SK-N-SH (cell line): Measurements from ENCODE around the gene MEP1A. TPM values are rescaled to one million over a fixed set of nuclear protein-coding genes. Genes with fewer than 3 reads are reported as not detected.

Experiments used
- CTCF ChIA-PET: fragments of 300-600, 350-600 bp; formaldehyde crosslinking; extraction: SDS; loops from one replicate; lab custom pipeline; 2021; lab: Yijun Ruan, JAX
- POLR2A ChIA-PET: fragments of 350-600 bp; sonication (Branson Sonifier 250); formaldehyde crosslinking; extraction: SDS; loops from one replicate; lab custom pipeline; 2020; ENCODE audit warnings: antibody characterized with exemption, inconsistent platforms; lab: Yijun Ruan, JAX
- DNase-seq: peaks from one replicate; pipeline ENCODE4 v3.0.0; 2012
- H2AFZ ChIP-seq: fragments of 200-600 bp; sonication (generic); 2 replicates; pipeline ENCODE4 v1.8.1; 2016; ENCODE audit warnings: antibody characterized with exemption, mild to moderate bottlenecking, low read depth
- H3F3A ChIP-seq: fragments of 200-600 bp; sonication (generic); replicated peaks from 2 replicates; pipeline ENCODE3; 2016; ENCODE audit warnings: antibody characterized with exemption, mild to moderate bottlenecking; ENCODE audit not compliant: insufficient read depth
- H3K27ac ChIP-seq, 2 experiments: fragments of 200-500 bp in 1 of 2; fragments of 200-600 bp in 1 of 2; sonication (Bioruptor generic) in 1 of 2; sonication (generic), shearing (Covaris generic) in 1 of 2; 2 replicates each; pipeline versions ENCODE4 v1.5.1 to v1.6.1; 2014 to 2016; ENCODE audit warnings: low read depth in 2 of 2, inconsistent platforms in 1 of 2, low read length in 1 of 2, mild to moderate bottlenecking in 1 of 2, mixed read lengths in 1 of 2
- H3K27me3 ChIP-seq: fragments of 200-600 bp; sonication (generic), shearing (Covaris generic); 2 replicates; pipeline ENCODE4 v1.6.1; 2016; ENCODE audit warnings: mixed run types; ENCODE audit not compliant: insufficient read depth
- H3K36me3 ChIP-seq, 2 experiments: fragments of 200-500 bp in 1 of 2; fragments of 200-600 bp in 1 of 2; sonication (Bioruptor generic) in 1 of 2; sonication (generic) in 1 of 2; replicated peaks in 1 of 2; 2 replicates each; pipeline versions ENCODE3 to v1.5.1; 2014 to 2016; ENCODE audit warnings: low read length in 1 of 2, mild to moderate bottlenecking in 1 of 2; ENCODE audit not compliant: insufficient read depth in 2 of 2, control insufficient read depth in 1 of 2
- H3K4me1 ChIP-seq, 2 experiments: fragments of 200-500 bp in 1 of 2; fragments of 200-600 bp in 1 of 2; sonication (Bioruptor generic) in 1 of 2; sonication (generic), shearing (Covaris generic) in 1 of 2; 2 replicates each; pipeline versions ENCODE4 v1.5.1 to v1.6.1; 2014 to 2016; ENCODE audit warnings: low read depth in 1 of 2, low read length in 1 of 2, mixed run types in 1 of 2; ENCODE audit not compliant: insufficient read depth in 2 of 2, control insufficient read depth in 1 of 2
- H3K4me2 ChIP-seq: fragments of 200-600 bp; sonication (generic), shearing (Covaris generic); 2 replicates; pipeline ENCODE4 v1.6.1; 2017; ENCODE audit warnings: mixed run types
- H3K4me3 ChIP-seq, 2 experiments: fragments of 200-500 bp in 1 of 2; fragments of 200-600 bp in 1 of 2; sonication (Bioruptor generic) in 1 of 2; sonication (generic), shearing (Covaris generic) in 1 of 2; 2 replicates each; pipeline versions ENCODE4 v1.5.1 to v1.8.1; 2014 to 2016; ENCODE audit warnings: low read depth in 2 of 2, inconsistent platforms in 1 of 2, low read length in 1 of 2, mild to moderate bottlenecking in 1 of 2, mixed read lengths in 1 of 2, moderate library complexity in 1 of 2
- H3K79me2 ChIP-seq: fragments of 200-600 bp; sonication (generic); 2 replicates; pipeline ENCODE4 v1.8.1; 2017; ENCODE audit warnings: mild to moderate bottlenecking; ENCODE audit not compliant: insufficient read depth
- H3K9ac ChIP-seq: fragments of 200-600 bp; sonication (generic); 2 replicates; pipeline ENCODE4 v1.6.1; 2017; ENCODE audit warnings: mixed run types
- H3K9me2 ChIP-seq: fragments of 200-600 bp; sonication (generic); 2 replicates; pipeline ENCODE4 v1.6.1; 2017; ENCODE audit warnings: mixed run types
- H3K9me3 ChIP-seq: fragments of 200-600 bp; sonication (generic); 2 replicates; pipeline ENCODE4 v1.6.1; 2017; ENCODE audit warnings: mixed run types, mild to moderate bottlenecking, moderate library complexity
- H4K20me1 ChIP-seq: fragments of 200-600 bp; sonication (generic); 2 replicates; pipeline ENCODE4 v1.6.1; 2017; ENCODE audit warnings: mild to moderate bottlenecking, mixed run types; ENCODE audit not compliant: insufficient read depth
- ELF1 ChIP-seq: IDR thresholded peaks from 2 replicates; pipeline ENCODE4 v1.4.0; 2012
- FOSL2 ChIP-seq: IDR thresholded peaks from 2 replicates; pipeline ENCODE4 v1.4.0; 2012; ENCODE audit warnings: low read depth, mild to moderate bottlenecking, moderate library complexity, borderline replicate concordance
- FOXM1 ChIP-seq: IDR thresholded peaks from 2 replicates; pipeline ENCODE4 v1.4.0; 2012; ENCODE audit warnings: low read depth, mild to moderate bottlenecking
- MEF2A ChIP-seq: IDR thresholded peaks from 2 replicates; pipeline ENCODE4 v1.4.0; 2012; ENCODE audit warnings: low read depth, borderline replicate concordance
- MXI1 ChIP-seq: IDR thresholded peaks from 2 replicates; pipeline ENCODE4 v1.6.1; 2012; ENCODE audit warnings: mild to moderate bottlenecking, low read depth, low read length, improper control_type of control experiment
- NFIC ChIP-seq: IDR thresholded peaks from 2 replicates; pipeline ENCODE4 v1.4.0; 2012; ENCODE audit warnings: borderline replicate concordance
- POLR2AphosphoS5 ChIP-seq: IDR thresholded peaks from 2 replicates; pipeline ENCODE4 v1.6.1; 2012; ENCODE audit warnings: low read depth, low read length
- RAD21 ChIP-seq: IDR thresholded peaks from 2 replicates; pipeline ENCODE4 v1.6.1; 2012; ENCODE audit warnings: mild to moderate bottlenecking, low read length
- REST ChIP-seq: IDR thresholded peaks from 2 replicates; pipeline ENCODE4 v1.6.1; 2012; ENCODE audit warnings: mild to moderate bottlenecking, low read depth, low read length, moderate library complexity
- RFX5 ChIP-seq: IDR thresholded peaks from 2 replicates; pipeline ENCODE4 v1.6.1; 2012; ENCODE audit warnings: mild to moderate bottlenecking, improper control_type of control experiment, low read length
- RXRA ChIP-seq: IDR thresholded peaks from 2 replicates; pipeline ENCODE4 v1.4.0; 2012; ENCODE audit warnings: low read depth, mild to moderate bottlenecking, borderline replicate concordance
- SIN3A ChIP-seq: IDR thresholded peaks from 2 replicates; pipeline ENCODE4 v1.6.1; 2012; ENCODE audit warnings: low read depth, mild to moderate bottlenecking, low read length, moderate library complexity, borderline replicate concordance
- SMC3 ChIP-seq: IDR thresholded peaks from 2 replicates; pipeline ENCODE4 v1.6.1; 2012; ENCODE audit warnings: low read depth, low read length, improper control_type of control experiment
- TAF1 ChIP-seq: IDR thresholded peaks from 2 replicates; pipeline ENCODE4 v1.6.1; 2012; ENCODE audit warnings: low read depth, mild to moderate bottlenecking, low read length, moderate library complexity, borderline replicate concordance
- TEAD4 ChIP-seq: IDR thresholded peaks from 2 replicates; pipeline ENCODE4 v1.4.0; 2012; ENCODE audit warnings: mild to moderate bottlenecking, borderline replicate concordance; ENCODE audit not compliant: insufficient read depth
- WGBS: methylation state at CpG from one replicate; pipeline ENCODE4 v1.1.6; 2017; ENCODE audit warnings: low lambda C conversion rate; 5-methylcytosine and 5-hydroxymethylcytosine counted together
- polyA plus RNA-seq, 3 experiments: library from polyadenylated mRNA; depleted of rRNA; stranded (reverse); fragments of >200 nt; gene quantifications; 2 replicates each; pipeline ENCODE4 v1.2.3, GENCODE V29; 2012
- TF ChIP-seq, protein P1 (sequence below): fragments of 200-600 bp; sonication (generic); IDR thresholded peaks from 2 replicates; pipeline ENCODE4 v1.6.1; 2017; ENCODE audit warnings: antibody characterized with exemption, mild to moderate bottlenecking, moderate library complexity

Gene MEP1A
- polyA plus RNA-seq, 1 of the 3 experiments (the other 2 are of a cell fraction): not detected

DNA sequence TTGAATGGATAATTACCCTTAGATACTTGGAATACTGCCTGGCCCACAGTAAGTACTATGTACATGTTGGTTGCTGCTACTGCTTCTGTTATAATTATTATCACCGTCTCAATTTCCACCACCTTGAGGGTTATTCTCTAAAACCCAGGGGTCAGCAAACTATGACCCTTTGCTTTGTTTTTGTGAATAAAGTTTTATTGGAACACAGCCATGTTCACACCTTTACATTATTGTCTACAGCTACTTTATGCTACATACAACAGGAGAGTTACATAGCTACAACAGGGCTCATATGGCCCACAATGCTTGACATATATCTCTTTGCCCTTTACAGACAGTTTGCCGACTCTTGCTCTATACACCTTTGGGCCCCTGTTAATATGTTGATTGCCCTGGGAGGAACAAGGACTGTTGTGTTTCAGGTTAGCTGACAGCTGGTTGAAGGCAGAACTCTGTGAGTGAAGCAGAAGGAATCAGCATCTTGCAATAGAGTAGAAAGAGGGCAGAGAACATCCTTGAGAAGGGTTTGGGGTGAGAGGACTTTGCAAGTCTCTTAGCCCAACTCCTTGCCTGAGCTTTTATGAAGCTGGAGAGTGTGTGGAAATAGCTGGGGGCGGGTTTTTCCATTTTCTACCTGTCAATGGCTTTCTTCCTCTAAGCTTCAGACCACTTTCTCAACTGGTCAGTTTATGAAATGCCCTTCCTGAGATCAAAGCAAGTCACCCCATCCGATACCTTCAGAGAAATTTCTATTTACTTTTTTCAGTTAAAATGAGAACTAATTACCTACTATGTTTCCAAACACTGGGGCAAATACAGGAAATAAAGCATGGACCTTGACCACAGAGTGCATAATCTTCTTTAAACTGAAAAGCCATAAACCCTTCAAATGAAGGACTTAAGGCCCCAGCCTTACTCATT lies 3.5 kb upstream of the MEP1A start:
- ChIA-PET CTCF (no interaction called here), POLR2A (no interaction called here)
- H3K36me3 ChIP-seq: no peaks in the 10 kb centered on the region
- no peaks in the 10 kb centered on the region for H3K9me2 ChIP-seq
- no peak overlapping the region for H2AFZ ChIP-seq
- DNase-seq: no peak
- H3F3A ChIP-seq: no peaks in the 10 kb centered on the region
- no peaks in the 10 kb centered on the region for H3K27me3 ChIP-seq
- no peaks in the 10 kb centered on the region for H3K79me2 ChIP-seq
- H3K4me2 ChIP-seq: no peak overlapping the region
- H3K9ac ChIP-seq: no peak overlapping the region
- no peak overlapping the region for H3K27ac ChIP-seq
- whole genome bisulfite sequencing: 6% methylated on average over 4 of the region's 4 CpGs
- no peaks in the 10 kb centered on the region for H4K20me1 ChIP-seq
- H3K9me3 ChIP-seq: no peaks in the 10 kb centered on the region
- H3K4me3 ChIP-seq: no peak overlapping the region
- TF ChIP-seq RXRA: no peak
- H3K4me1 ChIP-seq: no peaks in the 10 kb centered on the region

DNA sequence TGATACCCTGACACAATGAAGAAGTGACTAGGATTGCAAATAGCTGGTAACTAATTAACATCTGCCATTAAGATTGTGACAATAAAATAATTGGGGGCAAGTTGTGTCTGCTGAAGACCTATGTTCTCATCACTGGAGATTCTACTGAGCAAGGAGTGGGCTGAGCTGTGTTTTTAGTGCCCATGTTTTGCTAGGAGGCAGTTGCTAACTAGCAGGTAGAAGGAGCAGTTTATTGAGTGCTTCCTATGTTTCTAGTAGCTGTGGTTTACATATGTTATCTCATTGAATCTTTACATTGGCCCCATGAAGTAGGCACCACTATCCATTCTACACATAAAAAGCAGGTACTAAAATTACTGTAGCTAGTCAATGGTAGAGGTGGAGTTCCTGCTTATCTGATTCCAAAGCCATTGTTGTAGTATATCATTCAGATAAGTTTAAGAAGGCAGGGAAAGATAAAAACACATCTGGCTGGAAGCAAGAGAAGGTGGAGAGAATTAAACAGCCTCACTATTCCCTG lies 2.8 kb upstream of the MEP1A start:
- Histone ChIP-seq H3K79me2 (no peaks in the 10 kb centered on the region), H3K27ac (no peak overlapping the region), H3K27me3 (no peaks in the 10 kb centered on the region), H3F3A (no peaks in the 10 kb centered on the region), H3K36me3 (no peaks in the 10 kb centered on the region), H3K9me3 (no peaks in the 10 kb centered on the region), H3K4me1 (no peaks in the 10 kb centered on the region), H4K20me1 (no peaks in the 10 kb centered on the region), H3K9ac (no peak overlapping the region), H3K4me2 (no peak overlapping the region), H2AFZ (no peak overlapping the region), H3K4me3 (no peak overlapping the region), H3K9me2 (no peaks in the 10 kb centered on the region)
- DNase-seq: no peak
- CTCF ChIA-PET: no interaction called here
- POLR2A ChIA-PET: no interaction called here
- TF ChIP-seq RFX5 (no peak), TAF1 (no peak), SMC3 (no peak), SIN3A (no peak), ELF1 (no peak), MEF2A (no peak), FOSL2 (no peak), POLR2AphosphoS5 (no peak)

DNA sequence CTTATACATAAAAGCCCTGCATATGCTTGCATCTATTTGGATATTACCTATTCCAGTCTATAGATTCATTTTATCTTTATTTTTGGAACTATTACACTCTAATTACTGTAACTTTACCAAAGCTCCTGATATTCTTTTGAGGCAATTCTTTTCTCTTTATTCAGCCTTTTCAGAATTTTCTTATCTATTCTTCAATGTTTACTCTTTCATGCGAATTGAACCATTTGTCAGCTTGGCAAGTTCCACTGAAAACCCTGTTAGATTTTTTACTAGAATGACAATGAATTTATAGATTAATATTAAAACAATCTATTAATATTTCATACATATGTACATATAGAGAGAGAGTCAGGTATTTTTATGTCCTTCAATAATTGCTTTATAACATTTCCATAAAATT lies 554 bp upstream of the MEP1A start:
- Histone ChIP-seq H3F3A (no peaks in the 10 kb centered on the region), H4K20me1 (no peaks in the 10 kb centered on the region), H2AFZ (no peak overlapping the region), H3K9me3 (no peaks in the 10 kb centered on the region), H3K9ac (no peak overlapping the region), H3K36me3 (no peaks in the 10 kb centered on the region), H3K4me1 (no peaks in the 10 kb centered on the region), H3K4me3 (no peak overlapping the region), H3K79me2 (no peaks in the 10 kb centered on the region), H3K4me2 (no peak overlapping the region), H3K9me2 (no peaks in the 10 kb centered on the region), H3K27me3 (no peaks in the 10 kb centered on the region), H3K27ac (no peak overlapping the region)
- ChIA-PET POLR2A (no interaction called here), CTCF (interaction anchor here (0.8 kb wide), 1 partner anchor 56 kb away, joined by 3 read pairs; no protein-coding TSS in a partner anchor)
- DNase-seq: no peak
- WGBS: 4% methylated on average over 1 of the region's 1 CpG
- no peak for TF ChIP-seq RAD21
- no peak for TF ChIP-seq MXI1
- no peak for TF ChIP-seq NFIC
- TF ChIP-seq FOXM1: no peak
- TF ChIP-seq, protein P1, sequence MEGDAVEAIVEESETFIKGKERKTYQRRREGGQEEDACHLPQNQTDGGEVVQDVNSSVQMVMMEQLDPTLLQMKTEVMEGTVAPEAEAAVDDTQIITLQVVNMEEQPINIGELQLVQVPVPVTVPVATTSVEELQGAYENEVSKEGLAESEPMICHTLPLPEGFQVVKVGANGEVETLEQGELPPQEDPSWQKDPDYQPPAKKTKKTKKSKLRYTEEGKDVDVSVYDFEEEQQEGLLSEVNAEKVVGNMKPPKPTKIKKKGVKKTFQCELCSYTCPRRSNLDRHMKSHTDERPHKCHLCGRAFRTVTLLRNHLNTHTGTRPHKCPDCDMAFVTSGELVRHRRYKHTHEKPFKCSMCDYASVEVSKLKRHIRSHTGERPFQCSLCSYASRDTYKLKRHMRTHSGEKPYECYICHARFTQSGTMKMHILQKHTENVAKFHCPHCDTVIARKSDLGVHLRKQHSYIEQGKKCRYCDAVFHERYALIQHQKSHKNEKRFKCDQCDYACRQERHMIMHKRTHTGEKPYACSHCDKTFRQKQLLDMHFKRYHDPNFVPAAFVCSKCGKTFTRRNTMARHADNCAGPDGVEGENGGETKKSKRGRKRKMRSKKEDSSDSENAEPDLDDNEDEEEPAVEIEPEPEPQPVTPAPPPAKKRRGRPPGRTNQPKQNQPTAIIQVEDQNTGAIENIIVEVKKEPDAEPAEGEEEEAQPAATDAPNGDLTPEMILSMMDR: no peak
- TF ChIP-seq REST: no peak
- TF ChIP-seq RFX5: no peak
- TF ChIP-seq TEAD4: no peak
- TF ChIP-seq MEF2A: no peak
